HuH-7 (cell line): ENCODE measurements around the gene MYO5A.
"Not testable (repeated sequence)": the region's sequence is repeated elsewhere in the genome, so short reads cannot be mapped to it uniquely, and the experiment has no call there.

ENCODE experiments used
- DNase-seq: peaks from one replicate; pipeline ENCODE4 v3.0.0; 2011; ENCODE audit warnings: low spot score

MYO5A gene

GRCh38 chr15:52463638-52464037 lies 65.0 kb downstream of the MYO5A start:
- DNase-seq, result no peak

- no peak for DNase-seq
Measured at GRCh38 chr15:52462806-52463360, 65.8 kb downstream of the MYO5A start.

- not testable (repeated sequence) for DNase-seq
Measured at GRCh38 chr15:52459701-52460100, 69.0 kb downstream of the MYO5A start.

GRCh38 chr15:52459265-52459664 lies 69.4 kb downstream of the MYO5A start:
- DNase-seq, result not testable (repeated sequence)

GRCh38 chr15:52448011-52448890 lies 80.4 kb downstream of the MYO5A start:
- DNase-seq, result no peak

GRCh38 chr15:52445954-52446353 lies 82.7 kb downstream of the MYO5A start:
- DNase-seq, result no peak

GRCh38 chr15:52445553-52445952 lies 83.1 kb downstream of the MYO5A start:
- no peak for DNase-seq

- not testable (repeated sequence) for DNase-seq
Measured at GRCh38 chr15:52443205-52443604, 85.5 kb downstream of the MYO5A start.

- no peak for DNase-seq
Measured at GRCh38 chr15:52441841-52442240, 86.8 kb downstream of the MYO5A start.

GRCh38 chr15:52440946-52441345 lies 87.7 kb downstream of the MYO5A start:
- DNase-seq, result no peak

- no peak for DNase-seq
Measured at GRCh38 chr15:52440414-52440813, 88.3 kb downstream of the MYO5A start.

- DNase-seq, result no peak
Measured at GRCh38 chr15:52439470-52439869, 89.2 kb downstream of the MYO5A start.

- not testable (repeated sequence) for DNase-seq
Measured at GRCh38 chr15:52439042-52439441, 89.6 kb downstream of the MYO5A start.

GRCh38 chr15:52438047-52438446 lies 90.6 kb downstream of the MYO5A start:
- DNase-seq, result no peak

GRCh38 chr15:52437646-52438045 lies 91.0 kb downstream of the MYO5A start:
- no peak for DNase-seq

- DNase-seq, result no peak
Measured at GRCh38 chr15:52436981-52437380, 91.7 kb downstream of the MYO5A start.

GRCh38 chr15:52434885-52435284 lies 93.8 kb downstream of the MYO5A start:
- no peak for DNase-seq

- DNase-seq, result no peak
Measured at GRCh38 chr15:52428297-52428696, 100.4 kb downstream of the MYO5A start.

GRCh38 chr15:52427804-52428203 lies 100.9 kb downstream of the MYO5A start:
- DNase-seq, result peak; percentile 14

GRCh38 chr15:52424856-52425431 lies 103.7 kb downstream of the MYO5A start:
- no peak for DNase-seq

- DNase-seq, result no peak
Measured at GRCh38 chr15:52423852-52424251, 104.8 kb downstream of the MYO5A start.

GRCh38 chr15:52422001-52422400 lies 106.7 kb downstream of the MYO5A start:
- DNase-seq, result no peak

- DNase-seq, result no peak
Measured at GRCh38 chr15:52421029-52421428, 107.7 kb downstream of the MYO5A start.
